Endothelial cell of umbilical vein (primary cell): ENCODE measurements around the gene DKKL1. TPM values are rescaled to one million over a fixed set of nuclear protein-coding genes. Genes with fewer than 3 reads are reported as not detected.

ENCODE experiments used
- BruUV-seq: library from RNA; stranded (reverse); fragments of 400-500 nt; replicated peaks from 2 replicates; lab custom pipeline; 2021; lab: Mats Ljungman, UMichigan
- CTCF ChIA-PET: fragments of 300-600, 350-600 bp; sonication (Branson Sonifier 250); formaldehyde crosslinking; loops from one replicate; lab custom pipeline; 2021; ENCODE audit warnings: antibody characterized with exemption, inconsistent platforms; lab: Charles Lee
- POLR2A ChIA-PET: fragments of 300-600, 350-600 bp; sonication (Branson Sonifier 250); formaldehyde crosslinking; loops from one replicate; lab custom pipeline; 2021; ENCODE audit warnings: antibody characterized with exemption, inconsistent platforms; lab: Charles Lee
- DNase-seq: peaks from one replicate; pipeline ENCODE4 v3.0.0-alpha.2; 2011; ENCODE audit warnings: low read depth, low spot score
- FAIRE-seq: peaks from 2 replicates; lab custom pipeline; 2011; peaks lifted over from hg19 to GRCh38; lab: Jason Lieb, UNC
- H2AFZ ChIP-seq: 2 replicates; pipeline ENCODE4 v1.6.0; 2012; ENCODE audit warnings: low read depth, low read length, control low read depth, inconsistent platforms
- H3K27ac ChIP-seq: 2 replicates; pipeline ENCODE4 v1.5.1; 2011; ENCODE audit warnings: low read depth, mild to moderate bottlenecking, control low read depth, low read length, moderate library complexity; ENCODE audit not compliant: insufficient read depth
- H3K27me3 ChIP-seq, 2 experiments: 2 replicates each; pipeline versions ENCODE4 v1.6.0 to v1.6.1; 2011; ENCODE audit warnings: low read length in 2 of 2, mixed read lengths in 1 of 2; ENCODE audit not compliant: control insufficient read depth in 2 of 2, insufficient read depth in 2 of 2
- H3K36me3 ChIP-seq, 2 experiments: 2 replicates in 1 of 2; 3 replicates in 1 of 2; pipeline ENCODE4 v1.5.1; 2011; ENCODE audit warnings: low read length in 2 of 2, mild to moderate bottlenecking in 1 of 2, moderate library complexity in 1 of 2; ENCODE audit not compliant: control insufficient read depth in 2 of 2, insufficient read depth in 2 of 2; ENCODE audit errors: extremely low read depth in 1 of 2
- H3K4me1 ChIP-seq: 3 replicates; pipeline ENCODE4 v1.5.1; 2011; ENCODE audit warnings: mild to moderate bottlenecking, low read length; ENCODE audit not compliant: control insufficient read depth, insufficient read depth; ENCODE audit errors: extremely low read depth
- H3K4me2 ChIP-seq: 2 replicates; pipeline ENCODE4 v1.6.1; 2011; ENCODE audit warnings: low read length, control low read depth, mixed read lengths; ENCODE audit not compliant: insufficient read depth
- H3K4me3 ChIP-seq, 3 experiments: fragments of 200-600 bp in 1 of 3; sonication (generic), shearing (Covaris generic) in 1 of 3; replicated peaks in 1 of 3; 2 replicates each; pipeline ENCODE4 v1.5.1; 2011 to 2016; ENCODE audit warnings: control low read depth in 3 of 3, low read length in 3 of 3, mild to moderate bottlenecking in 2 of 3, inconsistent platforms in 1 of 3, low read depth in 1 of 3, moderate library complexity in 1 of 3; ENCODE audit not compliant: insufficient read depth in 1 of 3
- H3K79me2 ChIP-seq: 2 replicates; pipeline ENCODE4 v1.6.0; 2012; ENCODE audit warnings: low read length, inconsistent platforms; ENCODE audit not compliant: control insufficient read depth, insufficient read depth
- H3K9ac ChIP-seq: replicated peaks from 2 replicates; pipeline ENCODE3; 2011; ENCODE audit warnings: low read length, control low read depth; ENCODE audit not compliant: insufficient read depth; ENCODE audit errors: extremely low read depth
- H3K9me1 ChIP-seq: replicated peaks from 3 replicates; pipeline ENCODE4 v1.6.0; 2011; ENCODE audit warnings: mild to moderate bottlenecking, low read length; ENCODE audit not compliant: control insufficient read depth, insufficient read depth; ENCODE audit errors: extremely low read depth
- H3K9me3 ChIP-seq: replicated peaks from 2 replicates; pipeline ENCODE4 v1.5.1; 2012; ENCODE audit warnings: low read length, inconsistent platforms; ENCODE audit not compliant: control insufficient read depth, insufficient read depth
- H4K20me1 ChIP-seq: replicated peaks from 2 replicates; pipeline ENCODE3; 2011; ENCODE audit warnings: mild to moderate bottlenecking, low read length; ENCODE audit not compliant: control insufficient read depth, insufficient read depth; ENCODE audit errors: extremely low read depth
- EZH2 ChIP-seq: IDR thresholded peaks from 2 replicates; pipeline ENCODE4 v1.6.1; 2012; ENCODE audit warnings: borderline replicate concordance, low read depth, mild to moderate bottlenecking, moderate library complexity, low read length, inconsistent platforms; ENCODE audit not compliant: severe bottlenecking
- FOS ChIP-seq: IDR thresholded peaks from 2 replicates; pipeline ENCODE4 v1.6.1; 2011; ENCODE audit warnings: mild to moderate bottlenecking, low read length, moderate library complexity, borderline replicate concordance; ENCODE audit not compliant: insufficient read depth
- GATA2 ChIP-seq: IDR thresholded peaks from 2 replicates; pipeline ENCODE4 v1.7.0; 2011; ENCODE audit warnings: low read depth, mild to moderate bottlenecking, moderate library complexity, mixed read lengths, low read length; ENCODE audit not compliant: insufficient read length, insufficient read depth
- JUN ChIP-seq: IDR thresholded peaks from 2 replicates; pipeline ENCODE4 v1.6.1; 2011; ENCODE audit warnings: borderline replicate concordance, low read depth; ENCODE audit not compliant: insufficient read length, insufficient read depth
- MYC ChIP-seq: IDR thresholded peaks from one replicate; pipeline ENCODE4 v1.6.1; 2011; ENCODE audit warnings: mild to moderate bottlenecking, low read depth, low read length
- POLR2A ChIP-seq: IDR thresholded peaks from 2 replicates; pipeline ENCODE4 v1.6.1; 2012; ENCODE audit warnings: low read depth, mild to moderate bottlenecking, control low read depth, low read length
- POLR2AphosphoS5 ChIP-seq: IDR thresholded peaks from 2 replicates; pipeline ENCODE4 v1.6.1; 2012; ENCODE audit warnings: low read depth, mild to moderate bottlenecking, control low read depth, low read length, moderate library complexity; ENCODE audit not compliant: insufficient read depth
- dilution Hi-C: fragments of 300-500 bp; cut with MboI; formaldehyde crosslinking; loops from one replicate; pipeline ENCODE4 v1.15.0; 2019; ENCODE audit warnings: low sequenced_read_pairs; ENCODE audit not compliant: extremely low pct_ligation_motif_present
- intact Hi-C: fragments of 100-400 bp; cut with micrococcal nuclease; formaldehyde crosslinking; loops from one replicate; pipeline ENCODE4 v1.10.0; 2022
- polyA plus RNA-seq, 4 experiments: library from polyadenylated mRNA; depleted of rRNA in 3 of 4; stranded (reverse) in 3 of 4; unstranded in 1 of 4; fragments of >200 nt; gene quantifications; 2 replicates each; pipeline versions ENCODE4 v1.2.1 to v1.2.3, GENCODE V29; 2011 to 2012; ENCODE audit warnings: missing spikeins in 1 of 4
- total RNA-seq: library from RNA; stranded (reverse); gene quantifications from 2 replicates; pipeline ENCODE4 v1.2.3, GENCODE V29; 2021
- TF ChIP-seq, protein P1 (sequence below), 2 donors: IDR thresholded peaks; 1 replicate in 1 of 2; 2 replicates in 1 of 2; pipeline ENCODE4 v1.5.1; 2011; ENCODE audit warnings: low read length in 2 of 2, mild to moderate bottlenecking in 2 of 2, moderate library complexity in 2 of 2, control low read depth in 1 of 2, inconsistent platforms in 1 of 2, low read depth in 1 of 2; ENCODE audit not compliant: insufficient read depth in 1 of 2; ENCODE audit errors: extremely low read depth in 1 of 2
- TF ChIP-seq, protein P2 (sequence below): IDR thresholded peaks from 2 replicates; pipeline ENCODE4 v1.6.1; 2011; ENCODE audit not compliant: insufficient read depth, insufficient read length

The DKKL1 gene
- total and polyA plus RNA-seq, 2 donors (not counting 3 experiments of a cell fraction or from before 2014, with no cell fraction given): 0.21 TPM; not detected in 1

DNA sequence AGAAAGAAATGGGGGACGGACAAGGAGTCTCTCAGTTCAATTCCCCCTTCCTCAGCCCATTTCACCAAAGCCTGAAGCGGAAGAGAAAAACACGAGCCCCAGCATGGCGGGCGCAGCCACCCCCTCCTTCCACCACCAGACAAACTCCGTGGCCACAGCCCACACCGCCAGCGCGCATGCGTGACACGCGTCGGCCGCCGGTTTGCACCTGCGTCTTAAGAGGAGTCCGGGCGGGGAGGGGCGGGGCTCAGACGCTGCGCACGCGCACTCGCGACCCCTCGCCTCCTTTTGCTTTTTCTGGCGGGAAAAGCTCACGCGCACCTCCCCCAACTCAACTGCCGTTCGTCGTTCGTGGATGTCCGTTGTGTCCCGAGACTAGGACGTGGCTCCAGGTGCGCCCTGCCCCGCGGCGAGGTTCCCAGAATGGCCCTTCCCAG is 24.3 kb downstream of the DKKL1 start, which contains the start of gene KASH5:
Gene KASH5, plus strand, starts transcription at position 314 of the 437 bp plus-strand sequence. CDS start 2,635 bp downstream, outside the sequence.
- Histone ChIP-seq H3K4me3 (no peak within 1 kb of the TSS), H3K4me2 (no peak within 1 kb of the TSS), H4K20me1 (no peaks in the 10 kb centered on the region), H3K27ac (no peak within 1 kb of the TSS), H3K36me3 (no peaks in the 10 kb centered on the region), H3K79me2 (no peaks in the 10 kb centered on the region), H3K27me3 (no peaks in the 10 kb centered on the region), H3K4me1 (no peaks in the 10 kb centered on the region), H3K9ac (no peak within 1 kb of the TSS), H3K9me1 (no peaks in the 10 kb centered on the region), H2AFZ (peak within 1 kb of the TSS; percentile 36), H3K9me3 (no peaks in the 10 kb centered on the region)
- intact Hi-C loops: no loop called here
- ChIA-PET CTCF (interaction anchor here (0.6 kb wide), 1 partner anchor 126 kb away, joined by 3 read pairs; no protein-coding TSS in a partner anchor), POLR2A (no interaction called here)
- BruUV-seq: no TSS peak
- DNase-seq (peak; percentile 67), FAIRE-seq (no peak)
- TF ChIP-seq MYC: no peak
- no peak for TF ChIP-seq GATA2
- TF ChIP-seq, protein P1, sequence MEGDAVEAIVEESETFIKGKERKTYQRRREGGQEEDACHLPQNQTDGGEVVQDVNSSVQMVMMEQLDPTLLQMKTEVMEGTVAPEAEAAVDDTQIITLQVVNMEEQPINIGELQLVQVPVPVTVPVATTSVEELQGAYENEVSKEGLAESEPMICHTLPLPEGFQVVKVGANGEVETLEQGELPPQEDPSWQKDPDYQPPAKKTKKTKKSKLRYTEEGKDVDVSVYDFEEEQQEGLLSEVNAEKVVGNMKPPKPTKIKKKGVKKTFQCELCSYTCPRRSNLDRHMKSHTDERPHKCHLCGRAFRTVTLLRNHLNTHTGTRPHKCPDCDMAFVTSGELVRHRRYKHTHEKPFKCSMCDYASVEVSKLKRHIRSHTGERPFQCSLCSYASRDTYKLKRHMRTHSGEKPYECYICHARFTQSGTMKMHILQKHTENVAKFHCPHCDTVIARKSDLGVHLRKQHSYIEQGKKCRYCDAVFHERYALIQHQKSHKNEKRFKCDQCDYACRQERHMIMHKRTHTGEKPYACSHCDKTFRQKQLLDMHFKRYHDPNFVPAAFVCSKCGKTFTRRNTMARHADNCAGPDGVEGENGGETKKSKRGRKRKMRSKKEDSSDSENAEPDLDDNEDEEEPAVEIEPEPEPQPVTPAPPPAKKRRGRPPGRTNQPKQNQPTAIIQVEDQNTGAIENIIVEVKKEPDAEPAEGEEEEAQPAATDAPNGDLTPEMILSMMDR (IDR thresholded peaks at IDR 0.05; ENCODE audit: extremely low read depth in 1 of 2, insufficient read depth in 1 of 2, low read depth in 1 of 2, low read length in 2 of 2): no peak
- TF ChIP-seq POLR2AphosphoS5: no peak
- TF ChIP-seq JUN: no peak
- TF ChIP-seq FOS: no peak
- TF ChIP-seq, protein P2, sequence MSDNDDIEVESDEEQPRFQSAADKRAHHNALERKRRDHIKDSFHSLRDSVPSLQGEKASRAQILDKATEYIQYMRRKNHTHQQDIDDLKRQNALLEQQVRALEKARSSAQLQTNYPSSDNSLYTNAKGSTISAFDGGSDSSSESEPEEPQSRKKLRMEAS: no peak
- TF ChIP-seq POLR2A: no peak
- TF ChIP-seq EZH2: no peak
- dilution Hi-C loops: no loop called here
